SK-N-SH (cell line): Measurements from ENCODE around the gene CA10. TPM values are rescaled to one million over a fixed set of nuclear protein-coding genes. Genes with fewer than 3 reads are reported as not detected.

Source experiments
- CTCF ChIA-PET: fragments of 300-600, 350-600 bp; formaldehyde crosslinking; extraction: SDS; loops from one replicate; lab custom pipeline; 2021; lab: Yijun Ruan, JAX
- POLR2A ChIA-PET: fragments of 350-600 bp; sonication (Branson Sonifier 250); formaldehyde crosslinking; extraction: SDS; loops from one replicate; lab custom pipeline; 2020; ENCODE audit warnings: antibody characterized with exemption, inconsistent platforms; lab: Yijun Ruan, JAX
- DNase-seq: peaks from one replicate; pipeline ENCODE4 v3.0.0; 2012
- H2AFZ ChIP-seq: fragments of 200-600 bp; sonication (generic); 2 replicates; pipeline ENCODE4 v1.8.1; 2016; ENCODE audit warnings: antibody characterized with exemption, mild to moderate bottlenecking, low read depth
- H3F3A ChIP-seq: fragments of 200-600 bp; sonication (generic); replicated peaks from 2 replicates; pipeline ENCODE3; 2016; ENCODE audit warnings: antibody characterized with exemption, mild to moderate bottlenecking; ENCODE audit not compliant: insufficient read depth
- H3K27ac ChIP-seq, 2 experiments: fragments of 200-500 bp in 1 of 2; fragments of 200-600 bp in 1 of 2; sonication (Bioruptor generic) in 1 of 2; sonication (generic), shearing (Covaris generic) in 1 of 2; 2 replicates each; pipeline versions ENCODE4 v1.5.1 to v1.6.1; 2014 to 2016; ENCODE audit warnings: low read depth in 2 of 2, inconsistent platforms in 1 of 2, low read length in 1 of 2, mild to moderate bottlenecking in 1 of 2, mixed read lengths in 1 of 2
- H3K27me3 ChIP-seq: fragments of 200-600 bp; sonication (generic), shearing (Covaris generic); 2 replicates; pipeline ENCODE4 v1.6.1; 2016; ENCODE audit warnings: mixed run types; ENCODE audit not compliant: insufficient read depth
- H3K36me3 ChIP-seq, 2 experiments: fragments of 200-500 bp in 1 of 2; fragments of 200-600 bp in 1 of 2; sonication (Bioruptor generic) in 1 of 2; sonication (generic) in 1 of 2; replicated peaks in 1 of 2; 2 replicates each; pipeline versions ENCODE3 to v1.5.1; 2014 to 2016; ENCODE audit warnings: low read length in 1 of 2, mild to moderate bottlenecking in 1 of 2; ENCODE audit not compliant: insufficient read depth in 2 of 2, control insufficient read depth in 1 of 2
- H3K4me1 ChIP-seq, 2 experiments: fragments of 200-500 bp in 1 of 2; fragments of 200-600 bp in 1 of 2; sonication (Bioruptor generic) in 1 of 2; sonication (generic), shearing (Covaris generic) in 1 of 2; 2 replicates each; pipeline versions ENCODE4 v1.5.1 to v1.6.1; 2014 to 2016; ENCODE audit warnings: low read depth in 1 of 2, low read length in 1 of 2, mixed run types in 1 of 2; ENCODE audit not compliant: insufficient read depth in 2 of 2, control insufficient read depth in 1 of 2
- H3K4me2 ChIP-seq: fragments of 200-600 bp; sonication (generic), shearing (Covaris generic); 2 replicates; pipeline ENCODE4 v1.6.1; 2017; ENCODE audit warnings: mixed run types
- H3K4me3 ChIP-seq, 2 experiments: fragments of 200-500 bp in 1 of 2; fragments of 200-600 bp in 1 of 2; sonication (Bioruptor generic) in 1 of 2; sonication (generic), shearing (Covaris generic) in 1 of 2; 2 replicates each; pipeline versions ENCODE4 v1.5.1 to v1.8.1; 2014 to 2016; ENCODE audit warnings: low read depth in 2 of 2, inconsistent platforms in 1 of 2, low read length in 1 of 2, mild to moderate bottlenecking in 1 of 2, mixed read lengths in 1 of 2, moderate library complexity in 1 of 2
- H3K79me2 ChIP-seq: fragments of 200-600 bp; sonication (generic); 2 replicates; pipeline ENCODE4 v1.8.1; 2017; ENCODE audit warnings: mild to moderate bottlenecking; ENCODE audit not compliant: insufficient read depth
- H3K9ac ChIP-seq: fragments of 200-600 bp; sonication (generic); 2 replicates; pipeline ENCODE4 v1.6.1; 2017; ENCODE audit warnings: mixed run types
- H3K9me2 ChIP-seq: fragments of 200-600 bp; sonication (generic); 2 replicates; pipeline ENCODE4 v1.6.1; 2017; ENCODE audit warnings: mixed run types
- H3K9me3 ChIP-seq: fragments of 200-600 bp; sonication (generic); 2 replicates; pipeline ENCODE4 v1.6.1; 2017; ENCODE audit warnings: mixed run types, mild to moderate bottlenecking, moderate library complexity
- H4K20me1 ChIP-seq: fragments of 200-600 bp; sonication (generic); 2 replicates; pipeline ENCODE4 v1.6.1; 2017; ENCODE audit warnings: mild to moderate bottlenecking, mixed run types; ENCODE audit not compliant: insufficient read depth
- CHD2 ChIP-seq: fragments of 150-350 bp; IDR thresholded peaks from 2 replicates; pipeline ENCODE4 v1.6.1; 2018; ENCODE audit warnings: low read length; ENCODE audit not compliant: partially characterized antibody
- CTCF ChIP-seq: fragments of 200-600 bp; sonication (generic); IDR thresholded peaks from 2 replicates; pipeline ENCODE4 v1.6.1; 2017; ENCODE audit warnings: antibody characterized with exemption, mild to moderate bottlenecking, moderate library complexity
- ELF1 ChIP-seq: IDR thresholded peaks from 2 replicates; pipeline ENCODE4 v1.4.0; 2012
- EP300 ChIP-seq, 2 experiments: IDR thresholded peaks; 2 replicates each; pipeline versions ENCODE4 v1.4.0 to v1.6.1; 2012; ENCODE audit warnings: borderline replicate concordance in 1 of 2, low read depth in 1 of 2, low read length in 1 of 2
- EZH2phosphoT487 ChIP-seq: fragments of 200-600 bp; sonication (generic); IDR thresholded peaks from 2 replicates; pipeline ENCODE4 v1.6.1; 2017; ENCODE audit warnings: low read depth, mixed run types, mild to moderate bottlenecking, antibody characterized with exemption, moderate library complexity, borderline replicate concordance
- GABPA ChIP-seq: IDR thresholded peaks from 2 replicates; pipeline ENCODE4 v1.4.0; 2012; ENCODE audit warnings: low read depth, mild to moderate bottlenecking
- IRF3 ChIP-seq: fragments of 150-350 bp; IDR thresholded peaks from 2 replicates; pipeline ENCODE4 v1.6.1; 2016; ENCODE audit warnings: mild to moderate bottlenecking, low read depth, low read length
- MAX ChIP-seq: IDR thresholded peaks from 2 replicates; pipeline ENCODE4 v1.4.0; 2012; ENCODE audit warnings: low read depth
- MEF2A ChIP-seq: IDR thresholded peaks from 2 replicates; pipeline ENCODE4 v1.4.0; 2012; ENCODE audit warnings: low read depth, borderline replicate concordance
- MXI1 ChIP-seq: IDR thresholded peaks from 2 replicates; pipeline ENCODE4 v1.6.1; 2012; ENCODE audit warnings: mild to moderate bottlenecking, low read depth, low read length, improper control_type of control experiment
- NFIC ChIP-seq: IDR thresholded peaks from 2 replicates; pipeline ENCODE4 v1.4.0; 2012; ENCODE audit warnings: borderline replicate concordance
- NRF1 ChIP-seq: IDR thresholded peaks from 2 replicates; pipeline ENCODE4 v1.6.1; 2012; ENCODE audit warnings: low read depth, mild to moderate bottlenecking, low read length
- PBX3 ChIP-seq: IDR thresholded peaks from 2 replicates; pipeline ENCODE4; 2012
- RCOR1 ChIP-seq: fragments of 150-350 bp; IDR thresholded peaks from 2 replicates; pipeline ENCODE4 v1.6.1; 2017; ENCODE audit warnings: antibody characterized with exemption, low read length
- REST ChIP-seq: IDR thresholded peaks from 2 replicates; pipeline ENCODE4 v1.6.1; 2012; ENCODE audit warnings: mild to moderate bottlenecking, low read depth, low read length, moderate library complexity
- RFX5 ChIP-seq: IDR thresholded peaks from 2 replicates; pipeline ENCODE4 v1.6.1; 2012; ENCODE audit warnings: mild to moderate bottlenecking, improper control_type of control experiment, low read length
- SMC3 ChIP-seq: IDR thresholded peaks from 2 replicates; pipeline ENCODE4 v1.6.1; 2012; ENCODE audit warnings: low read depth, low read length, improper control_type of control experiment
- TCF12 ChIP-seq: IDR thresholded peaks from 2 replicates; pipeline ENCODE4 v1.4.0; 2012
- USF2 ChIP-seq: fragments of 150-350 bp; IDR thresholded peaks from 2 replicates; pipeline ENCODE4 v1.6.1; 2017; ENCODE audit warnings: antibody characterized with exemption, low read length, low read depth, borderline replicate concordance
- ZBTB33 ChIP-seq: IDR thresholded peaks from 2 replicates; pipeline ENCODE4 v1.4.0; 2012; ENCODE audit warnings: low read depth, borderline replicate concordance
- WGBS: methylation state at CpG from one replicate; pipeline ENCODE4 v1.1.6; 2017; ENCODE audit warnings: low lambda C conversion rate; 5-methylcytosine and 5-hydroxymethylcytosine counted together
- polyA plus RNA-seq, 3 experiments: library from polyadenylated mRNA; depleted of rRNA; stranded (reverse); fragments of >200 nt; gene quantifications; 2 replicates each; pipeline ENCODE4 v1.2.3, GENCODE V29; 2012

The CA10 gene
- polyA plus RNA-seq, 1 of the 3 experiments (the other 2 are of a cell fraction): not detected

GRCh38 chr17:51702963-51703360, 455.6 kb downstream of the CA10 start:
- ChIA-PET POLR2A (no interaction called here), CTCF (no interaction called here)
- TF ChIP-seq EP300 (IDR thresholded peaks at IDR 0.05; ENCODE audit: borderline replicate concordance in 1 of 2, low read depth in 1 of 2, low read length in 1 of 2): no peak
- no peak for TF ChIP-seq ZBTB33
- TF ChIP-seq USF2: no peak
- no peak for TF ChIP-seq ELF1
- no peak for TF ChIP-seq EZH2phosphoT487
- TF ChIP-seq PBX3: no peak
- no peak for TF ChIP-seq CTCF
- TF ChIP-seq MXI1: no peak
- no peak for TF ChIP-seq RFX5
- TF ChIP-seq RCOR1: no peak
- no peak for TF ChIP-seq CHD2
- TF ChIP-seq MEF2A: no peak
- no peak for TF ChIP-seq MAX
- TF ChIP-seq TCF12: no peak
- TF ChIP-seq NRF1: no peak
- TF ChIP-seq SMC3: no peak
- TF ChIP-seq NFIC: no peak
- TF ChIP-seq IRF3: no peak
- TF ChIP-seq GABPA: no peak
- TF ChIP-seq REST: no peak

More at GRCh38 chr17:51702963-51703360, 455.6 kb downstream of the CA10 start:
- H3K4me1 ChIP-seq: no peaks in the 10 kb centered on the region
- WGBS: 10% methylated on average over 3 of the region's 3 CpGs
- H3K9me2 ChIP-seq: no peaks in the 10 kb centered on the region
- H2AFZ ChIP-seq: no peak overlapping the region
- no peak overlapping the region for H3K9ac ChIP-seq
- H3K27me3 ChIP-seq: no peaks in the 10 kb centered on the region
- no peak for DNase-seq
- H4K20me1 ChIP-seq: no peaks in the 10 kb centered on the region
- no peak overlapping the region for H3K27ac ChIP-seq
- no peaks in the 10 kb centered on the region for H3K79me2 ChIP-seq
- H3K4me3 ChIP-seq: no peak overlapping the region
- H3F3A ChIP-seq: no peaks in the 10 kb centered on the region
- H3K36me3 ChIP-seq: no peaks in the 10 kb centered on the region
- H3K4me2 ChIP-seq: no peak overlapping the region
- H3K9me3 ChIP-seq: no peaks in the 10 kb centered on the region; the same call in 1 of the 2 replicates
